ENCODE data around the gene C1orf116. TPM values are rescaled to one million over a fixed set of nuclear protein-coding genes. Genes with fewer than 3 reads are reported as not detected.

Gene C1orf116
- total and polyA plus RNA-seq, 10 of the 15 experiments (the other 5 are each of a cell fraction or from before 2014, with no cell fraction given) = 0.01 to 0.08 TPM; not detected in 8

DNA sequence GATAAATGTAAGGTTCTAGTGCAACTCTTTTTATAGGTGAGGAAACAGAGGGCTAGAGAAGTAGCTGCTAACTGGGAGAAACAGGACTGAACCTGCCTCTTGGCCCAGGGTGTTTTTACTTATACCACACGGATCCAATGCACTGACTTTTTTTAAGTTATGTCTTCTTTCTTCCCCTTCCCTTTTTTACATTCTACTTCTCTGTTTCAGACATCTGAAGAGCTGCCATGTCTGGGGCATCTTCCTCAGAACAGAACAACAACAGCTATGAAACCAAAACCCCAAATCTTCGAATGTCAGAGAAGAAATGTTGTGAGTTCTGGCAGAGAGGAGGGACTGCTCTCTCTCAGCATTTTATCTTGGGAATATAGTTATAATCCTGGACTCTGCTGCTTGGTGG lies 21.9 kb upstream of the C1orf116 start:
- ATAC-seq = no peak
- FAIRE-seq = no peak
- H3K36me3 ChIP-seq (ENCODE audit: control insufficient read depth in 2 of 2, insufficient read depth in 2 of 2, low read length in 1 of 2) = no peaks in the 10 kb centered on the region
- peaks cover 21% of the 10 kb centered on the region for H3K4me1 ChIP-seq (ENCODE audit: control insufficient read depth, insufficient read depth, low read length)
- H3K9me3 ChIP-seq (replicated peaks; ENCODE audit: control insufficient read depth, insufficient read depth, low read length) = no peaks in the 10 kb centered on the region; the same call in 2 of the 3 replicates
- WGBS (ENCODE audit: insufficient coverage, insufficient replicate concordance, low lambda C conversion rate, missing lambda C conversion rate) = 0% methylated on average over 2 of the region's 2 CpGs
- RAD21 ChIA-PET (ENCODE audit: unreplicated experiment) = no interaction called here
- BruUV-seq (replicated peaks) = no TSS peak
- no peak overlapping the region for H3K4me3 ChIP-seq
- CTCF ChIA-PET = interaction anchor here (1.2 to 2.8 kb wide), 4 partner anchors 9 to 26 kb away, joined by 3 to 12 read pairs (median 4); no protein-coding TSS in a partner anchor
- in situ Hi-C loops (cut with MboI) (no loop called here), intact Hi-C loops (cut with micrococcal nuclease; ENCODE audit: unreplicated experiment) (loop anchor here (5.0 kb wide), 1 partner anchor 122 kb away; no protein-coding TSS in a partner anchor)
- POLR2A ChIA-PET = no interaction called here
- no peak for DNase-seq (ENCODE audit: low read depth, low spot score)
- TF ChIP-seq ZZZ3 (IDR thresholded peaks at IDR 0.05; ENCODE audit: control insufficient read depth, insufficient read length, low read depth) (no peak), NR2C1 (IDR thresholded peaks at IDR 0.05) (no peak), NBN (IDR thresholded peaks at IDR 0.05) (no peak), ZNF217 (IDR thresholded peaks at IDR 0.05) (no peak)
- TF ChIP-seq, protein P1, sequence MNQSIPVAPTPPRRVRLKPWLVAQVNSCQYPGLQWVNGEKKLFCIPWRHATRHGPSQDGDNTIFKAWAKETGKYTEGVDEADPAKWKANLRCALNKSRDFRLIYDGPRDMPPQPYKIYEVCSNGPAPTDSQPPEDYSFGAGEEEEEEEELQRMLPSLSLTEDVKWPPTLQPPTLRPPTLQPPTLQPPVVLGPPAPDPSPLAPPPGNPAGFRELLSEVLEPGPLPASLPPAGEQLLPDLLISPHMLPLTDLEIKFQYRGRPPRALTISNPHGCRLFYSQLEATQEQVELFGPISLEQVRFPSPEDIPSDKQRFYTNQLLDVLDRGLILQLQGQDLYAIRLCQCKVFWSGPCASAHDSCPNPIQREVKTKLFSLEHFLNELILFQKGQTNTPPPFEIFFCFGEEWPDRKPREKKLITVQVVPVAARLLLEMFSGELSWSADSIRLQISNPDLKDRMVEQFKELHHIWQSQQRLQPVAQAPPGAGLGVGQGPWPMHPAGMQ (IDR thresholded peaks at IDR 0.05; ENCODE audit: borderline replicate concordance) = no peak
- TF ChIP-seq, protein P2, sequence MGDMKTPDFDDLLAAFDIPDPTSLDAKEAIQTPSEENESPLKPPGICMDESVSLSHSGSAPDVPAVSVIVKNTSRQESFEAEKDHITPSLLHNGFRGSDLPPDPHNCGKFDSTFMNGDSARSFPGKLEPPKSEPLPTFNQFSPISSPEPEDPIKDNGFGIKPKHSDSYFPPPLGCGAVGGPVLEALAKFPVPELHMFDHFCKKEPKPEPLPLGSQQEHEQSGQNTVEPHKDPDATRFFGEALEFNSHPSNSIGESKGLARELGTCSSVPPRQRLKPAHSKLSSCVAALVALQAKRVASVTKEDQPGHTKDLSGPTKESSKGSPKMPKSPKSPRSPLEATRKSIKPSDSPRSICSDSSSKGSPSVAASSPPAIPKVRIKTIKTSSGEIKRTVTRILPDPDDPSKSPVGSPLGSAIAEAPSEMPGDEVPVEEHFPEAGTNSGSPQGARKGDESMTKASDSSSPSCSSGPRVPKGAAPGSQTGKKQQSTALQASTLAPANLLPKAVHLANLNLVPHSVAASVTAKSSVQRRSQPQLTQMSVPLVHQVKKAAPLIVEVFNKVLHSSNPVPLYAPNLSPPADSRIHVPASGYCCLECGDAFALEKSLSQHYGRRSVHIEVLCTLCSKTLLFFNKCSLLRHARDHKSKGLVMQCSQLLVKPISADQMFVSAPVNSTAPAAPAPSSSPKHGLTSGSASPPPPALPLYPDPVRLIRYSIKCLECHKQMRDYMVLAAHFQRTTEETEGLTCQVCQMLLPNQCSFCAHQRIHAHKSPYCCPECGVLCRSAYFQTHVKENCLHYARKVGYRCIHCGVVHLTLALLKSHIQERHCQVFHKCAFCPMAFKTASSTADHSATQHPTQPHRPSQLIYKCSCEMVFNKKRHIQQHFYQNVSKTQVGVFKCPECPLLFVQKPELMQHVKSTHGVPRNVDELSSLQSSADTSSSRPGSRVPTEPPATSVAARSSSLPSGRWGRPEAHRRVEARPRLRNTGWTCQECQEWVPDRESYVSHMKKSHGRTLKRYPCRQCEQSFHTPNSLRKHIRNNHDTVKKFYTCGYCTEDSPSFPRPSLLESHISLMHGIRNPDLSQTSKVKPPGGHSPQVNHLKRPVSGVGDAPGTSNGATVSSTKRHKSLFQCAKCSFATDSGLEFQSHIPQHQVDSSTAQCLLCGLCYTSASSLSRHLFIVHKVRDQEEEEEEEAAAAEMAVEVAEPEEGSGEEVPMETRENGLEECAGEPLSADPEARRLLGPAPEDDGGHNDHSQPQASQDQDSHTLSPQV (IDR thresholded peaks at IDR 0.05) = no peak
- TF ChIP-seq, protein P3, sequence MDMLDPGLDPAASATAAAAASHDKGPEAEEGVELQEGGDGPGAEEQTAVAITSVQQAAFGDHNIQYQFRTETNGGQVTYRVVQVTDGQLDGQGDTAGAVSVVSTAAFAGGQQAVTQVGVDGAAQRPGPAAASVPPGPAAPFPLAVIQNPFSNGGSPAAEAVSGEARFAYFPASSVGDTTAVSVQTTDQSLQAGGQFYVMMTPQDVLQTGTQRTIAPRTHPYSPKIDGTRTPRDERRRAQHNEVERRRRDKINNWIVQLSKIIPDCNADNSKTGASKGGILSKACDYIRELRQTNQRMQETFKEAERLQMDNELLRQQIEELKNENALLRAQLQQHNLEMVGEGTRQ (IDR thresholded peaks at IDR 0.05; ENCODE audit: borderline replicate concordance, low read depth, low read length) = no peak
- TF ChIP-seq, protein P4, sequence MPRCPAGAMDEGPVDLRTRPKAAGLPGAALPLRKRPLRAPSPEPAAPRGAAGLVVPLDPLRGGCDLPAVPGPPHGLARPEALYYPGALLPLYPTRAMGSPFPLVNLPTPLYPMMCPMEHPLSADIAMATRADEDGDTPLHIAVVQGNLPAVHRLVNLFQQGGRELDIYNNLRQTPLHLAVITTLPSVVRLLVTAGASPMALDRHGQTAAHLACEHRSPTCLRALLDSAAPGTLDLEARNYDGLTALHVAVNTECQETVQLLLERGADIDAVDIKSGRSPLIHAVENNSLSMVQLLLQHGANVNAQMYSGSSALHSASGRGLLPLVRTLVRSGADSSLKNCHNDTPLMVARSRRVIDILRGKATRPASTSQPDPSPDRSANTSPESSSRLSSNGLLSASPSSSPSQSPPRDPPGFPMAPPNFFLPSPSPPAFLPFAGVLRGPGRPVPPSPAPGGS (IDR thresholded peaks at IDR 0.05; ENCODE audit: borderline replicate concordance, insufficient read depth, low read depth, low read length, poor library complexity, severe bottlenecking) = no peak
- no peaks in the 10 kb centered on the region for H4K20me1 ChIP-seq (ENCODE audit: control insufficient read depth, insufficient read depth)
- peaks cover 13% of the 10 kb centered on the region for H3K79me2 ChIP-seq (ENCODE audit: control insufficient read depth, insufficient read depth, low read length)
- no peak overlapping the region for H3K9ac ChIP-seq (ENCODE audit: control insufficient read depth, insufficient read depth, low read length)
- H2AFZ ChIP-seq (ENCODE audit: control insufficient read depth, low read depth, low read length) = peak overlapping the region; percentile 46
- peak overlapping the region; percentile 26 for H3K4me2 ChIP-seq (ENCODE audit: control insufficient read depth, insufficient read depth)
- no peaks in the 10 kb centered on the region for H3K27me3 ChIP-seq (replicated peaks in 1 of 2; ENCODE audit: control insufficient read depth in 2 of 2, insufficient read depth in 2 of 2, low read length in 1 of 2)
- no peak overlapping the region for H3K27ac ChIP-seq (ENCODE audit: control insufficient read depth, insufficient read depth)
- SMC1A ChIA-PET (ENCODE audit: uncharacterized antibody, unreplicated experiment) = interaction anchor here (0.9 to 2.3 kb wide), 4 partner anchors 16 to 351 kb away, joined by 3 to 10 read pairs (median 4); no protein-coding TSS in a partner anchor
